Eye (tissue), 1 donor: Measurements from ENCODE around the gene HOXB1.
"Not testable (repeated sequence)": the region's sequence is repeated elsewhere in the genome, so short reads cannot be mapped to it uniquely, and the experiment has no call there.

Source experiments
- DNase-seq: peaks from one replicate; pipeline ENCODE4 v3.0.0-alpha.2; 2015

HOXB1 gene

GRCh38 chr17:48492401-48493298 lies 38.2 kb downstream of the HOXB1 start:
- DNase-seq: peak; percentile 80

GRCh38 chr17:48491527-48492273 lies 39.1 kb downstream of the HOXB1 start:
- DNase-seq: no peak

GRCh38 chr17:48490451-48490892 lies 40.3 kb downstream of the HOXB1 start:
- DNase-seq: no peak

DNA sequence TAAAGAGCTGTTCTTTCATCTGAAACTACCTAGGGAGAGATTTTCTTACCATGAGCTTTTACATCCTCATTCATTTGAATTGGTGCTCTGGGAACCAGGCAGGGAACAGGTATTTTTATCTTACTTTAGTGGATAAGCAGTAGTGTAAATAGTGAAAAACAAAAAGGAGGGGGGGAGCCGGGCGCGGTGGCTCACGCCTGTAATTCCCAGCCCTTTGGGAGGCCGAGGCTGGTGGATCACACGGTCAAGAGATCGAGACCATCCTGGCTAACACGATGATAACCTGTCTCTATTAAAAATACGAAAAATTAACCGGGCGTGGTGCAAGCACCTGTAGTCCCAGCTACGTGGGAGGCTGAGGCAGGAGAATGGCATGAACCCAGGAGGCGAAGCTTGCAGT lies 41.0 kb downstream of the HOXB1 start:
- no peak for DNase-seq

DNA sequence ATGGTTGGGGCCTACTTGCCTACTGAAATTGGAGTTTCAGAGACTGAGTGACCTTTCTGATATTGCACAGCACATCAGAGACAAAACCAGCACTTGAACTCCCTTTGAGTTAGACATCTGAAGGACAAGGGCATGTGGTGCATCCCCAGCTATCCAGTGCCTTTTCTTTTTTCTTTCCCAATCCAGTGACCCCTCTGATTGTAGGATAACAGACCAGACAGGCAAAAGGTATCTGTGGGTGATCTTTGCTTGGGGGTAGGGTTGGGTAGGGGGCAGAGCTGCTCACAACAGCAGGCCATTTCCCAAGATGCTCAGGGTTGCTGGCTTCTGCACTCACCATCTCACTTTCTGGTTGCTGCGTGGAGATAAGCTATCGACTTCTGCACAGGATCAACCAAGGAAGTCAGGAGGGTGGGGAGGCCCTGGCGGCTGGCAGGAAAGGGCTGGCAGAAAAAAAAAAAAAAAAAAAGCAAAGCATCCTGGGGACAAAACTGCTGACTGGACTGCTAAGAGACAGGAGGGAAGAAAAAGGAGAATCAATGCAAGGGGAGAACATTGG lies 42.2 kb downstream of the HOXB1 start:
- no peak for DNase-seq

DNA sequence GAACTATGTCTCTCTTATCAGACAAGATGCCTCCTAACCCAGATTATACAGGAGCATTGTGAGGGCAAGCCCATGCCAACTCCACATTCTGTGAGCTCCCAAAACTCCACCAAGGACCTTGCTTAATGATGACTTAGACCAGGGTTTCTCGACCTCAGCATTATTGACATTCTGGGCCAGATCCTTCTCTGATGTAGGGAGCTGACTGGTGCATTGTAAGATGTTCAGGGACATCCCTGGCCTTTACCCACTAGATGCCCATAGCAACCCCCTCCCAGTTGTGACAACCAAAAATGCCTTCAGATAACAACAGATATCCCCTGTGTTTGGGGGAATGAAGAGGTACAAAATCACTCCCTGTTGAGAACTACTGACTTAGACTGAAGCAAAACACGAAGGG lies 43.6 kb downstream of the HOXB1 start:
- DNase-seq: no peak

DNA sequence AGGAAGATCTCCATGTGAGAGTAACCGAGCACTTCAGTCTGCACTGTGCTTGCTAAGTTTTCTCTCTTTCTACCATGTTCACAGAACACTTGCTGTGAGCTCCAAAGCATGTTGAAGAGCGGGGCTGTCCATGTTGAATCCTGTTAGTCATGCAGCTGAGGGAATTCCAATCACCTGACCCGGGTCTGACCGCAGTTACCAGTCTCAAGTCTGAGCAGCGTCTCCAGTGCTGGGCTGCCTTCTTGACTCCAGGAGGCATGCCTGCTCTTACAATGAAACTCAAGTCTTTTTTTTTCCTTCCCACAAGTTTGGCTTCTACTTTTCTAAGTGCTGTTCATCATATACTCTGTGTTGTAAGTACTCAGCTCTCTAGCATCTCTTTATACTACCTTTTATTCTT lies 44.3 kb downstream of the HOXB1 start:
- DNase-seq: no peak

GRCh38 chr17:48484850-48485249 lies 46.0 kb downstream of the HOXB1 start:
- DNase-seq: no peak

DNA sequence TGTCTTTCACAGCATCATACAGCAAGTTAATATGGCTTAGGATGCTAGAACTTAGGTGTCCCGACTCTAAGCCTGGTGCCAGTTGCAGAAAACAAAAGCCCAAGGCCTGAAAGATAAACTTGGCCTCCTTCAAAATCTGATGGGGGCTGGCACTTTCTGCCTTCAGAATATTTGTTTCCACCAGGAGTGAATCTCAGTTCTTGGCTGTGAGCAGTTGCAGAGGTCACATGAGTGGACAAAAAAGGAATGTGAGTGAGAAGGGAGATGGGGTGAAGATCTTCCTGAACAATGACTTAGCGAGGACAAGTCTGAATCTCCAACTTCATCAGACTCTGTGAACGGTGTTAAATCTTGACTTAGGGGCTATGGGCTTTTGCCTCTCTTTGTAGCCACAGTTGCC lies 46.6 kb downstream of the HOXB1 start:
- no peak for DNase-seq

DNA sequence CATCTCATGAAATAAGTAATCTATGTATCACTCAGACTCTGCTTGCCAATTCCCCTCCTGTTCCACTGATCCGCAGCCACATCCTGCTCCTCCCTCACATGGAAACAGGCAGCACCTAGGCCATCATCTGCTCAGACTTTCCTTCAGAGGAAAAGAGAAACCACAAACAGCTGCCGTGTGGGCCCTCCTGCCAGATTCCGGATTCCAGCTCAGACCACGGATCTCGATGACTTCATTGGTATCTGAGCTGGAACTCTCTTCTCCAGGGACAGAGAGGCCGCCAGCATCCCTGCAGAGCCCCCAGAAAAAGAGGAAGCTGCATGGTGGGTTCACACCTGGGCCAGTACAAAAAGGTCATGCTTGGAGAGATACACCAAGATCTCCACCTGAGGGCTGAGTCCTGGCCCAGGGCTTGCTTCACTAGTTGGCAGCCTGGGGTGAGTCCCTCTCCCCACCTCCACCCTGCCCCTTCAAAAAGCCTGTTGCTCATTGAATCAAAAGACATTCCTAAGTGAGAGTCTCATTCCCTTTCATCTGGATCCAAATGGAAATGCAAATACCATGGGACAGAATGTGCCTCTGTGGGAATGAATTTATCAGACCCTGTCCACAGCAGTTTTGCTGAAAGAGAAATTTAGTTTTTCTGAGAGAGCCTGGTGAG lies 47.2 kb downstream of the HOXB1 start:
- DNase-seq: peak; percentile 64

DNA sequence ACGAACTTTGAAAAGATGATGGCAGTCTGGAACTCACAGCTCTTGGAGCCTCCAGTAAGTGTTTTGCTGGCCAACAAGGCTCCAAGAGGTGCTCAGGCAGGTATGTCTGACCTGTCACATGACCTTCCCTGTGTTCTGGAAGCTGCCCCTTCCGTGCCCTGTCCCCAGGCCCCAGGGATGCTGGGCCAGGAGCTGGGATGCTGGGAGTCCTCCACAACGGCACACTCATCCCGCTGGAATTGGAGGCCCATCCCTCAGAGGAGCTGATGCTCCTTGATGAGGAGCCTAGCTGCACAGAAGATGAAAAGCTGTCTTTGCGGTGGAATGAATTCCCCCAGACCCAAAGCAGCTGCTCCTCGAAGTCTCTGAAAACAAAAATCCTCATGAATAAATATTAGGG lies 47.8 kb downstream of the HOXB1 start:
- no peak for DNase-seq

DNA sequence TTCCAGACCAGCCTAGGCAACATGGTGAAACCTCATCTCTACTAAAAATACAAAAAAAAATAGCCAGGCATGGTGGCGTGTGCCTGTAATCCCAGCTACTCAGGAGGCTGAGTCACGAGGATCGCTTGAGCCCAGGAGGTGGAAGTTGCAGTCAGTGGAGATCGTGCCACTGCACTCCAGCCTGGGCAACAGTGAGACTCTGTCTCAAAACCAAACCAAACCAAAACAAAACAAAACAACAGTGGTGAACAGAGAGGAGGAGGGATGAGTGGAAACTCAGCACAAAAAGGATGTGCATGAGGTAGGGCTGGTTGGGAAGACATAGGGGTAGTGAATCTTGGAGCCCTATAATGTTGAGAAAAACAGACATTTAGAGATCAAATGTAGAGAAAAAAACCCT lies 48.5 kb downstream of the HOXB1 start:
- DNase-seq: not testable (repeated sequence)

DNA sequence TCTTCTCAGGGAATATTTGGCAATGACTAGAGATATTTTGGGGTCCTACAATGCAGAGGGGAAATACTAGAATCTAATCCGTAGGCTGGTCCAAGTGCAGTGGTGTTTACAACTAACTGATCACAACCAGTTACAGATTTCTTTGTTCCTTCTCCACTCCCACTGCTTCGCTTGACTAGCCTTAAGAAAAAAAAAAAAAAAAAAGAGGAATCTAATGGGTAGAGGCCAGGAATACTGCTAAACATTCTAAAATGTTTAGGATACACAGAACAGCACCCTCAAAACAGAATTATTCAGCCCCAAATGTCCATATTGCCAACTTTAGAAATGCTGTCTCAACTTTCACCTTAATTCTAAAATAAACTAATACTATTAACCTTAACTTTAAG lies 51.8 kb downstream of the HOXB1 start:
- DNase-seq: no peak
